SK-N-SH (cell line): Measurements from ENCODE around the gene ABCA1. TPM values are rescaled to one million over a fixed set of nuclear protein-coding genes. Genes with fewer than 3 reads are reported as not detected.
A peak's percentile ranks its signal among the peaks of the same experiment; 100 is the strongest.

ENCODE experiments used
- CTCF ChIA-PET: fragments of 300-600, 350-600 bp; formaldehyde crosslinking; extraction: SDS; loops from one replicate; lab custom pipeline; 2021; lab: Yijun Ruan, JAX
- POLR2A ChIA-PET: fragments of 350-600 bp; sonication (Branson Sonifier 250); formaldehyde crosslinking; extraction: SDS; loops from one replicate; lab custom pipeline; 2020; ENCODE audit warnings: antibody characterized with exemption, inconsistent platforms; lab: Yijun Ruan, JAX
- DNase-seq: peaks from one replicate; pipeline ENCODE4 v3.0.0; 2012
- H2AFZ ChIP-seq: fragments of 200-600 bp; sonication (generic); 2 replicates; pipeline ENCODE4 v1.8.1; 2016; ENCODE audit warnings: antibody characterized with exemption, mild to moderate bottlenecking, low read depth
- H3F3A ChIP-seq: fragments of 200-600 bp; sonication (generic); replicated peaks from 2 replicates; pipeline ENCODE3; 2016; ENCODE audit warnings: antibody characterized with exemption, mild to moderate bottlenecking; ENCODE audit not compliant: insufficient read depth
- H3K27ac ChIP-seq, 2 experiments: fragments of 200-500 bp in 1 of 2; fragments of 200-600 bp in 1 of 2; sonication (Bioruptor generic) in 1 of 2; sonication (generic), shearing (Covaris generic) in 1 of 2; 2 replicates each; pipeline versions ENCODE4 v1.5.1 to v1.6.1; 2014 to 2016; ENCODE audit warnings: low read depth in 2 of 2, inconsistent platforms in 1 of 2, low read length in 1 of 2, mild to moderate bottlenecking in 1 of 2, mixed read lengths in 1 of 2
- H3K27me3 ChIP-seq: fragments of 200-600 bp; sonication (generic), shearing (Covaris generic); 2 replicates; pipeline ENCODE4 v1.6.1; 2016; ENCODE audit warnings: mixed run types; ENCODE audit not compliant: insufficient read depth
- H3K36me3 ChIP-seq, 2 experiments: fragments of 200-500 bp in 1 of 2; fragments of 200-600 bp in 1 of 2; sonication (Bioruptor generic) in 1 of 2; sonication (generic) in 1 of 2; replicated peaks in 1 of 2; 2 replicates each; pipeline versions ENCODE3 to v1.5.1; 2014 to 2016; ENCODE audit warnings: low read length in 1 of 2, mild to moderate bottlenecking in 1 of 2; ENCODE audit not compliant: insufficient read depth in 2 of 2, control insufficient read depth in 1 of 2
- H3K4me1 ChIP-seq, 2 experiments: fragments of 200-500 bp in 1 of 2; fragments of 200-600 bp in 1 of 2; sonication (Bioruptor generic) in 1 of 2; sonication (generic), shearing (Covaris generic) in 1 of 2; 2 replicates each; pipeline versions ENCODE4 v1.5.1 to v1.6.1; 2014 to 2016; ENCODE audit warnings: low read depth in 1 of 2, low read length in 1 of 2, mixed run types in 1 of 2; ENCODE audit not compliant: insufficient read depth in 2 of 2, control insufficient read depth in 1 of 2
- H3K4me2 ChIP-seq: fragments of 200-600 bp; sonication (generic), shearing (Covaris generic); 2 replicates; pipeline ENCODE4 v1.6.1; 2017; ENCODE audit warnings: mixed run types
- H3K4me3 ChIP-seq, 2 experiments: fragments of 200-500 bp in 1 of 2; fragments of 200-600 bp in 1 of 2; sonication (Bioruptor generic) in 1 of 2; sonication (generic), shearing (Covaris generic) in 1 of 2; 2 replicates each; pipeline versions ENCODE4 v1.5.1 to v1.8.1; 2014 to 2016; ENCODE audit warnings: low read depth in 2 of 2, inconsistent platforms in 1 of 2, low read length in 1 of 2, mild to moderate bottlenecking in 1 of 2, mixed read lengths in 1 of 2, moderate library complexity in 1 of 2
- H3K79me2 ChIP-seq: fragments of 200-600 bp; sonication (generic); 2 replicates; pipeline ENCODE4 v1.8.1; 2017; ENCODE audit warnings: mild to moderate bottlenecking; ENCODE audit not compliant: insufficient read depth
- H3K9ac ChIP-seq: fragments of 200-600 bp; sonication (generic); 2 replicates; pipeline ENCODE4 v1.6.1; 2017; ENCODE audit warnings: mixed run types
- H3K9me2 ChIP-seq: fragments of 200-600 bp; sonication (generic); 2 replicates; pipeline ENCODE4 v1.6.1; 2017; ENCODE audit warnings: mixed run types
- H3K9me3 ChIP-seq: fragments of 200-600 bp; sonication (generic); 2 replicates; pipeline ENCODE4 v1.6.1; 2017; ENCODE audit warnings: mixed run types, mild to moderate bottlenecking, moderate library complexity
- H4K20me1 ChIP-seq: fragments of 200-600 bp; sonication (generic); 2 replicates; pipeline ENCODE4 v1.6.1; 2017; ENCODE audit warnings: mild to moderate bottlenecking, mixed run types; ENCODE audit not compliant: insufficient read depth
- ELF1 ChIP-seq: IDR thresholded peaks from 2 replicates; pipeline ENCODE4 v1.4.0; 2012
- EZH2phosphoT487 ChIP-seq: fragments of 200-600 bp; sonication (generic); IDR thresholded peaks from 2 replicates; pipeline ENCODE4 v1.6.1; 2017; ENCODE audit warnings: low read depth, mixed run types, mild to moderate bottlenecking, antibody characterized with exemption, moderate library complexity, borderline replicate concordance
- GABPA ChIP-seq: IDR thresholded peaks from 2 replicates; pipeline ENCODE4 v1.4.0; 2012; ENCODE audit warnings: low read depth, mild to moderate bottlenecking
- MEF2A ChIP-seq: IDR thresholded peaks from 2 replicates; pipeline ENCODE4 v1.4.0; 2012; ENCODE audit warnings: low read depth, borderline replicate concordance
- NFIC ChIP-seq: IDR thresholded peaks from 2 replicates; pipeline ENCODE4 v1.4.0; 2012; ENCODE audit warnings: borderline replicate concordance
- NRF1 ChIP-seq: IDR thresholded peaks from 2 replicates; pipeline ENCODE4 v1.6.1; 2012; ENCODE audit warnings: low read depth, mild to moderate bottlenecking, low read length
- POLR2AphosphoS5 ChIP-seq: IDR thresholded peaks from 2 replicates; pipeline ENCODE4 v1.6.1; 2012; ENCODE audit warnings: low read depth, low read length
- RCOR1 ChIP-seq: fragments of 150-350 bp; IDR thresholded peaks from 2 replicates; pipeline ENCODE4 v1.6.1; 2017; ENCODE audit warnings: antibody characterized with exemption, low read length
- RFX5 ChIP-seq: IDR thresholded peaks from 2 replicates; pipeline ENCODE4 v1.6.1; 2012; ENCODE audit warnings: mild to moderate bottlenecking, improper control_type of control experiment, low read length
- RXRA ChIP-seq: IDR thresholded peaks from 2 replicates; pipeline ENCODE4 v1.4.0; 2012; ENCODE audit warnings: low read depth, mild to moderate bottlenecking, borderline replicate concordance
- SIN3A ChIP-seq: IDR thresholded peaks from 2 replicates; pipeline ENCODE4 v1.6.1; 2012; ENCODE audit warnings: low read depth, mild to moderate bottlenecking, low read length, moderate library complexity, borderline replicate concordance
- SMC3 ChIP-seq: IDR thresholded peaks from 2 replicates; pipeline ENCODE4 v1.6.1; 2012; ENCODE audit warnings: low read depth, low read length, improper control_type of control experiment
- TAF1 ChIP-seq: IDR thresholded peaks from 2 replicates; pipeline ENCODE4 v1.6.1; 2012; ENCODE audit warnings: low read depth, mild to moderate bottlenecking, low read length, moderate library complexity, borderline replicate concordance
- WGBS: methylation state at CpG from one replicate; pipeline ENCODE4 v1.1.6; 2017; ENCODE audit warnings: low lambda C conversion rate; 5-methylcytosine and 5-hydroxymethylcytosine counted together
- polyA plus RNA-seq, 3 experiments: library from polyadenylated mRNA; depleted of rRNA; stranded (reverse); fragments of >200 nt; gene quantifications; 2 replicates each; pipeline ENCODE4 v1.2.3, GENCODE V29; 2012
- TF ChIP-seq, protein P1 (sequence below): fragments of 200-600 bp; sonication (generic); IDR thresholded peaks from 2 replicates; pipeline ENCODE4 v1.6.1; 2017; ENCODE audit warnings: antibody characterized with exemption, mild to moderate bottlenecking, moderate library complexity
- TF ChIP-seq, protein P2 (sequence below): IDR thresholded peaks from 2 replicates; pipeline ENCODE4 v1.4.0; 2012; ENCODE audit warnings: low read depth, borderline replicate concordance
- TF ChIP-seq, protein P3 (sequence below): IDR thresholded peaks from 2 replicates; pipeline ENCODE4 v1.4.0; 2012; ENCODE audit warnings: low read depth, borderline replicate concordance

The ABCA1 gene
- polyA plus RNA-seq, 1 of the 3 experiments (the other 2 are of a cell fraction): 5.3 TPM

DNA sequence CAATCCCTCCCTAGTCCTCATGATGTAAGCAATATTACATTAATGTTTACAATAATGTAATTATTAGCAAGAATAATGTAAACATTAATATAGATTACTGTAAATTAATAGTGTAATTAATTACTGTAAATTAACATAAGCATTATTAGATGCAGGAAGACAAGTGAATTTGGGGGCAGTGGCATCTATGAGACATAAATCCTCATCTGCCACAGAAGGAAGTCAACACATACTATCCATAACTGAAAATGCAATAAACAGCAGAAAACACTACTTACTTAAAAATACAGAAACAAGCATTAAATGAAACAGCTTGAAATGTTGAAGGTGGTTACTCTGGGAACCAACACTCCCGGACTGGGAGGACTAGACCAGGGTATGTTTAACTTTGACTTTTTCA is 181.2 kb downstream of the ABCA1 start:
- H4K20me1 ChIP-seq: no peaks in the 10 kb centered on the region

More for the DNA sequence above, 181.2 kb downstream of the ABCA1 start:
- no peak for DNase-seq
- Histone ChIP-seq H3K27ac (peak overlapping the region; percentile 85 to 89), H3K4me3 (peak overlapping the region; percentile 83 to 90), H3K36me3 (peaks cover 11 to 13% of the 10 kb centered on the region in 2 experiments), H2AFZ (peak overlapping the region; percentile 94), H3K4me1 (peaks cover 0 to 5% of the 10 kb centered on the region in 2 experiments; a peak in 2 of 4 replicates), H3K27me3 (no peaks in the 10 kb centered on the region), H3K79me2 (peaks cover 23% of the 10 kb centered on the region), H3K9ac (peak overlapping the region; percentile 94), H3K9me3 (no peaks in the 10 kb centered on the region)
- 3% methylated on average over 1 of the region's 1 CpG for WGBS
- CTCF ChIA-PET: interaction anchor here (0.7 to 0.9 kb wide), 2 partner anchors 176 to 184 kb away, joined by 3 to 4 read pairs; no protein-coding TSS in a partner anchor
- no peak for TF ChIP-seq POLR2AphosphoS5
- TF ChIP-seq, protein P1, sequence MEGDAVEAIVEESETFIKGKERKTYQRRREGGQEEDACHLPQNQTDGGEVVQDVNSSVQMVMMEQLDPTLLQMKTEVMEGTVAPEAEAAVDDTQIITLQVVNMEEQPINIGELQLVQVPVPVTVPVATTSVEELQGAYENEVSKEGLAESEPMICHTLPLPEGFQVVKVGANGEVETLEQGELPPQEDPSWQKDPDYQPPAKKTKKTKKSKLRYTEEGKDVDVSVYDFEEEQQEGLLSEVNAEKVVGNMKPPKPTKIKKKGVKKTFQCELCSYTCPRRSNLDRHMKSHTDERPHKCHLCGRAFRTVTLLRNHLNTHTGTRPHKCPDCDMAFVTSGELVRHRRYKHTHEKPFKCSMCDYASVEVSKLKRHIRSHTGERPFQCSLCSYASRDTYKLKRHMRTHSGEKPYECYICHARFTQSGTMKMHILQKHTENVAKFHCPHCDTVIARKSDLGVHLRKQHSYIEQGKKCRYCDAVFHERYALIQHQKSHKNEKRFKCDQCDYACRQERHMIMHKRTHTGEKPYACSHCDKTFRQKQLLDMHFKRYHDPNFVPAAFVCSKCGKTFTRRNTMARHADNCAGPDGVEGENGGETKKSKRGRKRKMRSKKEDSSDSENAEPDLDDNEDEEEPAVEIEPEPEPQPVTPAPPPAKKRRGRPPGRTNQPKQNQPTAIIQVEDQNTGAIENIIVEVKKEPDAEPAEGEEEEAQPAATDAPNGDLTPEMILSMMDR: no peak
- no peak for TF ChIP-seq NFIC
- TF ChIP-seq NRF1: no peak
- no peak for TF ChIP-seq GABPA
- no peak for TF ChIP-seq SMC3
- no peak for TF ChIP-seq ELF1
- no peak for TF ChIP-seq TAF1
- TF ChIP-seq RCOR1: no peak
- TF ChIP-seq, protein P2, sequence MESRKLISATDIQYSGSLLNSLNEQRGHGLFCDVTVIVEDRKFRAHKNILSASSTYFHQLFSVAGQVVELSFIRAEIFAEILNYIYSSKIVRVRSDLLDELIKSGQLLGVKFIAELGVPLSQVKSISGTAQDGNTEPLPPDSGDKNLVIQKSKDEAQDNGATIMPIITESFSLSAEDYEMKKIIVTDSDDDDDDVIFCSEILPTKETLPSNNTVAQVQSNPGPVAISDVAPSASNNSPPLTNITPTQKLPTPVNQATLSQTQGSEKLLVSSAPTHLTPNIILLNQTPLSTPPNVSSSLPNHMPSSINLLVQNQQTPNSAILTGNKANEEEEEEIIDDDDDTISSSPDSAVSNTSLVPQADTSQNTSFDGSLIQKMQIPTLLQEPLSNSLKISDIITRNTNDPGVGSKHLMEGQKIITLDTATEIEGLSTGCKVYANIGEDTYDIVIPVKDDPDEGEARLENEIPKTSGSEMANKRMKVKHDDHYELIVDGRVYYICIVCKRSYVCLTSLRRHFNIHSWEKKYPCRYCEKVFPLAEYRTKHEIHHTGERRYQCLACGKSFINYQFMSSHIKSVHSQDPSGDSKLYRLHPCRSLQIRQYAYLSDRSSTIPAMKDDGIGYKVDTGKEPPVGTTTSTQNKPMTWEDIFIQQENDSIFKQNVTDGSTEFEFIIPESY: no peak
- no peak for TF ChIP-seq SIN3A
- TF ChIP-seq EZH2phosphoT487: no peak
- TF ChIP-seq, protein P3, sequence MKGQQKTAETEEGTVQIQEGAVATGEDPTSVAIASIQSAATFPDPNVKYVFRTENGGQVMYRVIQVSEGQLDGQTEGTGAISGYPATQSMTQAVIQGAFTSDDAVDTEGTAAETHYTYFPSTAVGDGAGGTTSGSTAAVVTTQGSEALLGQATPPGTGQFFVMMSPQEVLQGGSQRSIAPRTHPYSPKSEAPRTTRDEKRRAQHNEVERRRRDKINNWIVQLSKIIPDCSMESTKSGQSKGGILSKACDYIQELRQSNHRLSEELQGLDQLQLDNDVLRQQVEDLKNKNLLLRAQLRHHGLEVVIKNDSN: no peak
- no peak for TF ChIP-seq RXRA
- TF ChIP-seq MEF2A: no peak
- TF ChIP-seq RFX5: no peak
- TF ChIP-seq, all 33 proteins: peak for 0
- POLR2A ChIA-PET: no interaction called here
- Histone ChIP-seq H3K4me2 (peak overlapping the region; percentile 83), H3F3A (peaks cover 8% of the 10 kb centered on the region), H3K9me2 (no peaks in the 10 kb centered on the region)
